Measurements from ENCODE around the gene PHLDA3. TPM values are rescaled to one million over a fixed set of nuclear protein-coding genes. Genes with fewer than 3 reads are reported as not detected.

PHLDA3 gene
- total RNA-seq, 2 experiments from 2014 or later: 0.45 to 0.71 TPM

DNA sequence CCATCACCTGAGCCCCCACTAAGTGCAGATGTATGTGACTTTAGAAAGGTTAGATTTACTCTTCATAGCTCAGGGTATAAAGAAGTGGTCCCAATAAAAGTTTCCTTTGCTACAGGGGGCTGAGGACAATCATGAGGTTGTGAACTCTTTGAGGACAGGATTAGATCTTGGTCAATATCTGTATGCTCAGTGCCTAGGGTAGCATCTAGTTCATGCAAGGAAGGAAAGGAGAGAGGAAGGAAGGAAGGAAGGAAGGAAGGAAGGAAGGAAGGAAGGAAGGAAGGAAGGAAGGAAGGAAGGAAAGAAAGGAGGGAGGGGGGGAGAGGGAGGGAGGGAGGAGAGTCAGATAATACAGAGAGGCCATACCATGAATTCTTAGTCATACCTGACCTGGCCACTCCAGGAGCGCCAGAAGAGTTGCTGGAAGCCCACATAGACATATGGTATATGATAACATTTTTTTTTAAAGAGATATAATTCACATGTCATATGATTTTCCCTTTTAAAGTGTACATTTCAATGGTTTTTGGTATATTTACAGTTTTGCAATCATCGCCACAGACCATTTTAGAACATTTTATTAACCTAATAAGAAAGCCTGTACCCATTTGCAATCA lies 47.6 kb upstream of the PHLDA3 start:
- DNase-seq: no peak
- ATAC-seq (ENCODE audit: poor library complexity): no peak
- H3K27me3 ChIP-seq (ENCODE audit: control insufficient read depth in 1 of 2, insufficient read depth in 2 of 2, low read length in 2 of 2): no peaks in the 10 kb centered on the region
- H3K27me3 Mint-ChIP-seq: no peaks in the 10 kb centered on the region
- no peak overlapping the region for H3K4me3 Mint-ChIP-seq
- CTCF ChIA-PET: interaction anchor here (8.0 kb wide), 1 partner anchor 37 kb away, joined by 187 read pairs; no protein-coding TSS in a partner anchor
- H3K4me1 Mint-ChIP-seq (ENCODE audit: low read depth): peaks cover 5% of the 10 kb centered on the region
- H3K4me3 ChIP-seq (ENCODE audit: low read length): no peak overlapping the region
- intact Hi-C loops (cut with DNase I, micrococcal nuclease): no loop called here
- no peaks in the 10 kb centered on the region for H3K9me3 ChIP-seq (ENCODE audit: control insufficient read depth in 1 of 2, insufficient read depth in 1 of 2, low read length in 2 of 2)
- POLR2A ChIA-PET: no interaction called here
- peaks cover 4% of the 10 kb centered on the region for H3K36me3 ChIP-seq (ENCODE audit: insufficient read depth, low read length)
- no peak overlapping the region for H3K27ac Mint-ChIP-seq
- TF ChIP-seq, protein P1, sequence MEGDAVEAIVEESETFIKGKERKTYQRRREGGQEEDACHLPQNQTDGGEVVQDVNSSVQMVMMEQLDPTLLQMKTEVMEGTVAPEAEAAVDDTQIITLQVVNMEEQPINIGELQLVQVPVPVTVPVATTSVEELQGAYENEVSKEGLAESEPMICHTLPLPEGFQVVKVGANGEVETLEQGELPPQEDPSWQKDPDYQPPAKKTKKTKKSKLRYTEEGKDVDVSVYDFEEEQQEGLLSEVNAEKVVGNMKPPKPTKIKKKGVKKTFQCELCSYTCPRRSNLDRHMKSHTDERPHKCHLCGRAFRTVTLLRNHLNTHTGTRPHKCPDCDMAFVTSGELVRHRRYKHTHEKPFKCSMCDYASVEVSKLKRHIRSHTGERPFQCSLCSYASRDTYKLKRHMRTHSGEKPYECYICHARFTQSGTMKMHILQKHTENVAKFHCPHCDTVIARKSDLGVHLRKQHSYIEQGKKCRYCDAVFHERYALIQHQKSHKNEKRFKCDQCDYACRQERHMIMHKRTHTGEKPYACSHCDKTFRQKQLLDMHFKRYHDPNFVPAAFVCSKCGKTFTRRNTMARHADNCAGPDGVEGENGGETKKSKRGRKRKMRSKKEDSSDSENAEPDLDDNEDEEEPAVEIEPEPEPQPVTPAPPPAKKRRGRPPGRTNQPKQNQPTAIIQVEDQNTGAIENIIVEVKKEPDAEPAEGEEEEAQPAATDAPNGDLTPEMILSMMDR (IDR thresholded peaks at IDR 0.05): no peak
- H3K9me3 Mint-ChIP-seq: no peaks in the 10 kb centered on the region
- H3K27ac ChIP-seq (ENCODE audit: low read depth in 1 of 2, low read length in 2 of 2): no peak overlapping the region
- H3K4me1 ChIP-seq (ENCODE audit: insufficient read depth, low read length): peaks cover 4% of the 10 kb centered on the region
- peaks cover 20% of the 10 kb centered on the region for H3K36me3 Mint-ChIP-seq (ENCODE audit: low read depth)

DNA sequence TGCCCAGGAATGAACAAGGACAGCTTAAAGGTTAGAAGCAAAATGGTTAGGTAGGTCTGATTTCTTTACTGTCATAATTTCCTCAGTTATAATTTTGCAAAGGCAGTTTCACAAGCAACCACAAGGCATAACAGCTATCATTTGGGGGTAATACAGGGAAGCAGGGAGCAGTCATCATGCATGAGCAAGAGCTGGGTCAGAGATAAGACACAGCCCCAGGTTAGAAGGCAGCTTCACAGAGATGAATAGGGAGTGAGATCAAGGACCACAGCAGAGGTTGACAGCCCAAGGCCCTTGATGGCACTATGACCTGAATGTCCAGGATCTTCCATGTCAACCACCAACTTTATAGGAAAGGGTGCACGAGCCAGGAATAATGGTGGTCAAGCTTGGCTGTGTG lies 46.9 kb upstream of the PHLDA3 start:
- Histone ChIP-seq H3K9me3 (ENCODE audit: control insufficient read depth in 1 of 2, insufficient read depth in 1 of 2, low read length in 2 of 2) (no peaks in the 10 kb centered on the region), H3K36me3 (ENCODE audit: insufficient read depth, low read length) (peaks cover 3% of the 10 kb centered on the region), H3K27ac (ENCODE audit: low read depth in 1 of 2, low read length in 2 of 2) (no peak overlapping the region), H3K4me1 (ENCODE audit: insufficient read depth, low read length) (peaks cover 4% of the 10 kb centered on the region), H3K27me3 (ENCODE audit: control insufficient read depth in 1 of 2, insufficient read depth in 2 of 2, low read length in 2 of 2) (no peaks in the 10 kb centered on the region), H3K4me3 (ENCODE audit: low read length) (no peak overlapping the region)
- intact Hi-C loops (cut with DNase I, micrococcal nuclease): no loop called here
- CTCF ChIA-PET: interaction anchor here (0.6 to 8.0 kb wide), 2 partner anchors 36 to 91 kb away, joined by 5 to 187 read pairs; no protein-coding TSS in a partner anchor
- DNase-seq (no peak), ATAC-seq (ENCODE audit: poor library complexity) (no peak)
- Mint-ChIP-seq H3K27me3 (no peaks in the 10 kb centered on the region), H3K9me3 (no peaks in the 10 kb centered on the region), H3K27ac (no peak overlapping the region), H3K36me3 (ENCODE audit: low read depth) (peaks cover 16% of the 10 kb centered on the region), H3K4me3 (no peak overlapping the region), H3K4me1 (ENCODE audit: low read depth) (peaks cover 5% of the 10 kb centered on the region)
- TF ChIP-seq, protein P1 (IDR thresholded peaks at IDR 0.05): no peak
- POLR2A ChIA-PET: no interaction called here

DNA sequence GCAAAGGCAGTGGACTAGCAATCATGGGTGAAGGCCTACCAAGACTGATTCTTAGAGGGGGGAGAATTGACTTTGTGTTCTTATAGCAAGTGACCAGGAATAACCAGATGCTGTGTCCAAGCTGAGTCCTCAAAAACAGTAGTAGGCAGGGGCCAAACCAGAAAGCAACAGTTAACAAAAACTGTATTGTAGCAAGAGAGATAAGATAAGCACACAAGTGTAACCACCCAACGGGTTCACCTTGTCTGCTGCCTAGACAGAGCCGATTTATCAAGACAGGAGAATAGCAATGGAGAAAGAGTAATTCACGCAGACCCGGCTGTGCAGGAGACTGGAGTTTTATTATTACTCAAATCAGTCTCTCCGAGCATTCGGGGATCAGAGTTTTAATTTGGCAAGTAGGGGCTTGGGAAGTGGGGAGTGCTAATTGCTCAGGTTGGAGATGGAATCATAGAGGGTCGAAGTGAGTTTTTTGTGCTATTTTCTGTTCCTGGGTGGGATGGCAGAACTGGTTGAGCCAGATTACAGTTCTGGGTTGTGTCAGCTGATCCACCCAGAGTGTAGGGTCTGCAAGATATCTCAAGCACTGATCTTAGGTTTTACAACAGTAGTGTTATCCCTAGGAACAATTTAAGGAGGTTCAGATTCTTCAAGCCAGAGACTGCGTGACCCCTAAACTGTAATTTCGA lies 46.2 kb upstream of the PHLDA3 start:
- H3K4me3 Mint-ChIP-seq: no peak overlapping the region
- POLR2A ChIA-PET: no interaction called here
- intact Hi-C loops (cut with DNase I, micrococcal nuclease): no loop called here
- H3K27me3 Mint-ChIP-seq: no peaks in the 10 kb centered on the region
- H3K4me1 Mint-ChIP-seq (ENCODE audit: low read depth): peaks cover 5% of the 10 kb centered on the region
- CTCF ChIA-PET: interaction anchor here (0.6 to 8.0 kb wide), 2 partner anchors 35 to 90 kb away, joined by 5 to 187 read pairs; no protein-coding TSS in a partner anchor
- Histone ChIP-seq H3K4me3 (ENCODE audit: low read length) (no peak overlapping the region), H3K27ac (ENCODE audit: low read depth in 1 of 2, low read length in 2 of 2) (no peak overlapping the region), H3K36me3 (ENCODE audit: insufficient read depth, low read length) (peaks cover 3% of the 10 kb centered on the region), H3K4me1 (ENCODE audit: insufficient read depth, low read length) (peaks cover 4% of the 10 kb centered on the region), H3K9me3 (ENCODE audit: control insufficient read depth in 1 of 2, insufficient read depth in 1 of 2, low read length in 2 of 2) (no peaks in the 10 kb centered on the region), H3K27me3 (ENCODE audit: control insufficient read depth in 1 of 2, insufficient read depth in 2 of 2, low read length in 2 of 2) (no peaks in the 10 kb centered on the region)
- no peaks in the 10 kb centered on the region for H3K9me3 Mint-ChIP-seq
- no peak overlapping the region for H3K27ac Mint-ChIP-seq
- peaks cover 10% of the 10 kb centered on the region for H3K36me3 Mint-ChIP-seq (ENCODE audit: low read depth)
- TF ChIP-seq, protein P1 (IDR thresholded peaks at IDR 0.05): no peak
- no peak for ATAC-seq (ENCODE audit: poor library complexity)
- no peak for DNase-seq
